Tibial nerve (tissue), 4 donors: ENCODE measurements around the gene CHTF8. TPM values are rescaled to one million over a fixed set of nuclear protein-coding genes. Genes with fewer than 3 reads are reported as not detected.

ENCODE experiments used
- DNase-seq, 2 donors: peaks; one replicate each; pipeline ENCODE4 v3.0.0-alpha.2; 2019; ENCODE audit warnings: low spot score in 2 of 2
- H3K27ac ChIP-seq, 4 donors: fragments of 200-600 bp; sonication (generic) in 3 of 4; one replicate each; pipeline ENCODE4 v1.5.1; 2017 to 2019; ENCODE audit warnings: mild to moderate bottlenecking in 1 of 4
- H3K27me3 ChIP-seq, 2 donors: fragments of 200-600 bp; sonication (generic) in 1 of 2; one replicate each; pipeline versions ENCODE4 v1.5.1 to v1.6.0; 2017 to 2019
- H3K36me3 ChIP-seq, 3 donors: fragments of 200-600 bp; sonication (generic); one replicate each; pipeline ENCODE4 v1.5.1; 2018 to 2019
- H3K4me1 ChIP-seq, 4 donors: fragments of 200-600 bp; sonication (generic) in 3 of 4; one replicate each; pipeline ENCODE4 v1.5.1; 2017 to 2019
- H3K4me3 ChIP-seq, 4 donors: fragments of 200-600 bp; sonication (generic) in 3 of 4; one replicate each; pipeline ENCODE4 v1.5.1; 2017 to 2019; ENCODE audit warnings: mild to moderate bottlenecking in 1 of 4, moderate library complexity in 1 of 4
- H3K9me3 ChIP-seq, 4 donors: fragments of 200-600 bp; sonication (generic) in 3 of 4; one replicate each; pipeline ENCODE4 v1.5.1; 2017 to 2019
- CTCF ChIP-seq, 5 experiments: fragments of 200-600 bp in 3 of 5; fragments of 450-650 bp in 2 of 5; sonication (generic) in 3 of 5; IDR thresholded peaks; one replicate each; pipeline ENCODE4 v1.5.1; 2016 to 2019; ENCODE audit warnings: antibody characterized with exemption in 5 of 5, mild to moderate bottlenecking in 3 of 5, moderate library complexity in 2 of 5
- EP300 ChIP-seq, 2 donors: sonication (generic); formaldehyde crosslinking; IDR thresholded peaks; one replicate each; pipeline ENCODE4 v1.6.1; 2017; ENCODE audit warnings: antibody characterized with exemption in 2 of 2, mild to moderate bottlenecking in 1 of 2
- POLR2A ChIP-seq, 2 donors: fragments of 450-650 bp; IDR thresholded peaks; one replicate each; pipeline ENCODE4 v1.6.1; 2017; ENCODE audit warnings: antibody characterized with exemption in 2 of 2, mild to moderate bottlenecking in 2 of 2, moderate library complexity in 2 of 2
- WGBS, 2 donors: methylation state at CpG; one replicate each; pipeline ENCODE4 v1.1.5; 2018; 5-methylcytosine and 5-hydroxymethylcytosine counted together
- total RNA-seq, 4 donors: library from RNA; depleted of rRNA; stranded (reverse); fragments of >200 nt; gene quantifications; one replicate each; pipeline ENCODE4 v1.1.0, GENCODE V29; 2016

CHTF8 gene
- total RNA-seq, 4 donors from 2014 or later, result 58.8 to 99.0 (median 76.5) TPM

- no peaks in the 10 kb centered on the region for H3K27me3 ChIP-seq
- H3K36me3 ChIP-seq, result peaks cover 0 to 35% (median under 1%) of the 10 kb centered on the region in 3 donors
- 93 to 96% methylated on average over 2 of the region's 2 CpGs for WGBS, 2 donors
- no peak for TF ChIP-seq POLR2A (IDR thresholded peaks at IDR 0.05)
- no peak for TF ChIP-seq CTCF (IDR thresholded peaks at IDR 0.05)
- no peak for TF ChIP-seq EP300 (IDR thresholded peaks at IDR 0.05)
- H3K27ac ChIP-seq, result no peak overlapping the region
- no peaks in the 10 kb centered on the region for H3K4me1 ChIP-seq
- no peaks in the 10 kb centered on the region for H3K9me3 ChIP-seq
- no peak for DNase-seq
- no peak overlapping the region for H3K4me3 ChIP-seq
Observed at GRCh38 chr16:69079697-69080096, 52.7 kb downstream of the CHTF8 start.

GRCh38 chr16:69078073-69078472 is 54.3 kb downstream of the CHTF8 start:
- Histone ChIP-seq H3K4me1 (no peaks in the 10 kb centered on the region), H3K4me3 (no peak overlapping the region), H3K27ac (no peak overlapping the region), H3K27me3 (no peaks in the 10 kb centered on the region), H3K36me3 (peaks cover 0 to 19% (median 0%) of the 10 kb centered on the region in 3 donors), H3K9me3 (no peaks in the 10 kb centered on the region)
- 46 to 54% methylated on average over 7 of the region's 7 CpGs for WGBS, 2 donors
- no peak for DNase-seq
- TF ChIP-seq CTCF (IDR thresholded peaks at IDR 0.05) (no peak), POLR2A (IDR thresholded peaks at IDR 0.05) (no peak), EP300 (IDR thresholded peaks at IDR 0.05) (no peak)

GRCh38 chr16:69077251-69077650 is 55.1 kb downstream of the CHTF8 start:
- 79% methylated on average over 4 of the region's 4 CpGs for WGBS, 2 donors
- no peak for DNase-seq
- H3K27me3 ChIP-seq, result no peaks in the 10 kb centered on the region
- H3K36me3 ChIP-seq, result peaks cover 0 to 13% (median 0%) of the 10 kb centered on the region in 3 donors
- no peak overlapping the region for H3K4me3 ChIP-seq
- no peaks in the 10 kb centered on the region for H3K9me3 ChIP-seq
- no peak overlapping the region for H3K27ac ChIP-seq
- H3K4me1 ChIP-seq, result no peaks in the 10 kb centered on the region
- no peak for TF ChIP-seq CTCF (IDR thresholded peaks at IDR 0.05)
- no peak for TF ChIP-seq POLR2A (IDR thresholded peaks at IDR 0.05)
- TF ChIP-seq EP300 (IDR thresholded peaks at IDR 0.05), result no peak

- 83 to 84% methylated on average over 10 of the region's 10 CpGs for WGBS, 2 donors
- no peak for TF ChIP-seq CTCF (IDR thresholded peaks at IDR 0.05)
- H3K4me1 ChIP-seq, result no peaks in the 10 kb centered on the region
- H3K36me3 ChIP-seq, result peaks cover 0 to 12% (median 0%) of the 10 kb centered on the region in 3 donors
- no peak overlapping the region for H3K4me3 ChIP-seq
- no peak overlapping the region for H3K27ac ChIP-seq
- no peaks in the 10 kb centered on the region for H3K9me3 ChIP-seq
- H3K27me3 ChIP-seq, result no peaks in the 10 kb centered on the region
- DNase-seq, result no peak
Observed at GRCh38 chr16:69073181-69073702, 59.1 kb downstream of the CHTF8 start.

- no peak overlapping the region for H3K27ac ChIP-seq
- H3K9me3 ChIP-seq, result no peaks in the 10 kb centered on the region
- no peak overlapping the region for H3K4me3 ChIP-seq
- no peaks in the 10 kb centered on the region for H3K4me1 ChIP-seq
- no peak for DNase-seq
- no peak for TF ChIP-seq EP300 (IDR thresholded peaks at IDR 0.05)
- TF ChIP-seq CTCF (IDR thresholded peaks at IDR 0.05), result no peak
- no peak for TF ChIP-seq POLR2A (IDR thresholded peaks at IDR 0.05)
- no peaks in the 10 kb centered on the region for H3K27me3 ChIP-seq
- peaks cover 0 to 12% (median 0%) of the 10 kb centered on the region in 3 donors for H3K36me3 ChIP-seq
- 62 to 75% methylated on average over 2 of the region's 2 CpGs for WGBS, 2 donors
Observed at GRCh38 chr16:69072640-69072974, 59.8 kb downstream of the CHTF8 start.
